Fibroblast of lung (primary cell): Measurements from ENCODE around the gene TEAD3. TPM values are rescaled to one million over a fixed set of nuclear protein-coding genes. Genes with fewer than 3 reads are reported as not detected.

ENCODE experiments used
- DNase-seq, 2 donors: peaks; one replicate each; pipeline versions ENCODE4 v3.0.0 to v3.0.0-alpha.2; 2010; ENCODE audit warnings: low read depth in 2 of 2
- H2AFZ ChIP-seq: 2 replicates; pipeline ENCODE4 v1.5.1; 2012; ENCODE audit warnings: low read length, control low read depth, inconsistent platforms
- H3K27ac ChIP-seq: 2 replicates; pipeline ENCODE4 v1.5.1; 2011; ENCODE audit warnings: low read length, control low read depth; ENCODE audit not compliant: insufficient read depth
- H3K27me3 ChIP-seq: 2 replicates; pipeline ENCODE4 v1.5.1; 2011; ENCODE audit warnings: mild to moderate bottlenecking, low read length; ENCODE audit not compliant: control insufficient read depth, insufficient read depth
- H3K36me3 ChIP-seq: 2 replicates; pipeline ENCODE4 v1.5.1; 2011; ENCODE audit warnings: low read length; ENCODE audit not compliant: control insufficient read depth, insufficient read depth
- H3K4me1 ChIP-seq: 2 replicates; pipeline ENCODE4 v1.5.1; 2011; ENCODE audit warnings: low read length; ENCODE audit not compliant: control insufficient read depth, insufficient read depth; ENCODE audit errors: extremely low read depth
- H3K4me2 ChIP-seq: 2 replicates; pipeline ENCODE4 v1.5.1; 2011; ENCODE audit warnings: low read length, control low read depth; ENCODE audit not compliant: insufficient read depth; ENCODE audit errors: extremely low read depth
- H3K4me3 ChIP-seq, 4 experiments: fragments of 200-600 bp in 1 of 4; sonication (generic) in 1 of 4; replicated peaks in 1 of 4; 2 replicates each; pipeline ENCODE4 v1.5.1; 2011 to 2016; ENCODE audit warnings: low read length in 4 of 4, low read depth in 3 of 4, mild to moderate bottlenecking in 3 of 4, control low read depth in 2 of 4, inconsistent platforms in 1 of 4, mixed read lengths in 1 of 4; ENCODE audit not compliant: insufficient read depth in 1 of 4; ENCODE audit errors: control extremely low read depth in 1 of 4
- H3K79me2 ChIP-seq: 2 replicates; pipeline ENCODE4 v1.5.1; 2012; ENCODE audit warnings: mild to moderate bottlenecking, low read length, inconsistent platforms; ENCODE audit not compliant: control insufficient read depth, insufficient read depth
- H3K9ac ChIP-seq: 2 replicates; pipeline ENCODE4 v1.5.1; 2011; ENCODE audit warnings: mild to moderate bottlenecking, low read length, control low read depth; ENCODE audit not compliant: insufficient read depth
- H3K9me3 ChIP-seq: 2 replicates; pipeline ENCODE4 v1.5.1; 2012; ENCODE audit warnings: low read depth, low read length; ENCODE audit not compliant: control insufficient read depth, insufficient read depth
- H4K20me1 ChIP-seq: 2 replicates; pipeline ENCODE4 v1.5.1; 2011; ENCODE audit warnings: low read length; ENCODE audit not compliant: control insufficient read depth, insufficient read depth; ENCODE audit errors: extremely low read depth
- CTCF ChIP-seq, 2 donors: IDR thresholded peaks in 1 of 2; conservative IDR thresholded peaks in 1 of 2; 1 replicate in 1 of 2; 2 replicates in 1 of 2; pipeline ENCODE4 v1.5.1; 2011 to 2012; ENCODE audit warnings: low read length in 2 of 2, control low read depth in 1 of 2, inconsistent platforms in 1 of 2, low read depth in 1 of 2, mild to moderate bottlenecking in 1 of 2
- EZH2 ChIP-seq: IDR thresholded peaks from 2 replicates; pipeline ENCODE4 v1.5.1; 2012; ENCODE audit warnings: low read length, control low read depth, mild to moderate bottlenecking; ENCODE audit errors: missing control alignments
- polyA plus RNA-seq, 2 donors: library from polyadenylated mRNA; depleted of rRNA in 1 of 2; stranded (reverse) in 1 of 2; unstranded in 1 of 2; fragments of >200 nt; gene quantifications; 2 replicates each; pipeline ENCODE4 v1.2.1, GENCODE V29; 2011 to 2012; ENCODE audit warnings: missing spikeins in 1 of 2
- total RNA-seq: library from RNA; depleted of rRNA; stranded (reverse); fragments of >200 nt; gene quantifications from 2 replicates; pipeline ENCODE4 v1.2.1, GENCODE V29; 2014

The TEAD3 gene
- total and polyA plus RNA-seq, 2 donors (not counting 1 experiment from before 2014, with no cell fraction given) = 9.6 to 26.7 TPM

GRCh38 chr6:35461270-35461669 is 35.6 kb downstream of the TEAD3 start:
- Histone ChIP-seq H3K36me3 (peaks cover 6% of the 10 kb centered on the region), H2AFZ (no peak overlapping the region), H3K4me1 (no peaks in the 10 kb centered on the region), H3K9me3 (no peaks in the 10 kb centered on the region), H3K27me3 (no peaks in the 10 kb centered on the region), H3K9ac (no peak overlapping the region), H3K79me2 (no peaks in the 10 kb centered on the region), H3K4me2 (no peak overlapping the region), H4K20me1 (no peaks in the 10 kb centered on the region), H3K27ac (no peak overlapping the region), H3K4me3 (no peak overlapping the region)
- TF ChIP-seq EZH2 (no peak), CTCF (conservative IDR thresholded peaks at IDR 0.05 in 1 of 2, IDR thresholded peaks at IDR 0.05 in 1 of 2; ENCODE audit: low read depth in 1 of 2, low read length in 2 of 2) (no peak)
- DNase-seq = no peak

GRCh38 chr6:35457907-35458306 is 39.0 kb downstream of the TEAD3 start:
- no peak for TF ChIP-seq EZH2
- TF ChIP-seq CTCF (conservative IDR thresholded peaks at IDR 0.05 in 1 of 2, IDR thresholded peaks at IDR 0.05 in 1 of 2; ENCODE audit: low read depth in 1 of 2, low read length in 2 of 2) = no peak
- no peaks in the 10 kb centered on the region for H3K9me3 ChIP-seq

GRCh38 chr6:35454391-35455110 is 42.3 kb downstream of the TEAD3 start:
- no peaks in the 10 kb centered on the region for H3K9me3 ChIP-seq
- no peak for DNase-seq
- no peaks in the 10 kb centered on the region for H3K27me3 ChIP-seq
- TF ChIP-seq CTCF (conservative IDR thresholded peaks at IDR 0.05 in 1 of 2, IDR thresholded peaks at IDR 0.05 in 1 of 2; ENCODE audit: low read depth in 1 of 2, low read length in 2 of 2) (no peak), EZH2 (no peak)
- peaks cover 2% of the 10 kb centered on the region for H3K4me1 ChIP-seq
- peak overlapping the region; percentile 29 for H3K4me2 ChIP-seq
- H3K9ac ChIP-seq = no peak overlapping the region
- H2AFZ ChIP-seq = no peak overlapping the region
- H4K20me1 ChIP-seq = no peaks in the 10 kb centered on the region
- H3K4me3 ChIP-seq = no peak overlapping the region
- H3K27ac ChIP-seq = no peak overlapping the region
- H3K79me2 ChIP-seq = no peaks in the 10 kb centered on the region
- peaks cover 4% of the 10 kb centered on the region for H3K36me3 ChIP-seq

More at GRCh38 chr6:35457907-35458306, 39.0 kb downstream of the TEAD3 start:
- Histone ChIP-seq H3K4me2 (no peak overlapping the region), H4K20me1 (no peaks in the 10 kb centered on the region), H3K79me2 (no peaks in the 10 kb centered on the region), H3K36me3 (peaks cover 6% of the 10 kb centered on the region), H3K27ac (no peak overlapping the region), H2AFZ (no peak overlapping the region), H3K4me3 (no peak overlapping the region), H3K4me1 (no peaks in the 10 kb centered on the region), H3K27me3 (no peaks in the 10 kb centered on the region), H3K9ac (no peak overlapping the region)
- no peak for DNase-seq
